8988T (cell line): ENCODE results near the gene RPGRIP1L.

Experiments used
- DNase-seq: peaks from one replicate; pipeline ENCODE4 v3.0.0; 2011

The RPGRIP1L gene

GRCh38 chr16:53598511-53599275 lies 105.0 kb downstream of the RPGRIP1L start:
- no peak for DNase-seq

GRCh38 chr16:53597776-53598175 lies 105.9 kb downstream of the RPGRIP1L start:
- no peak for DNase-seq

GRCh38 chr16:53588081-53588648 lies 115.5 kb downstream of the RPGRIP1L start:
- DNase-seq: no peak

- no peak for DNase-seq
These were observed 120.3 kb downstream of the RPGRIP1L start for GRCh38 chr16:53583401-53583800.

- no peak for DNase-seq
These were observed 121.9 kb downstream of the RPGRIP1L start for GRCh38 chr16:53581784-53582183.

- no peak for DNase-seq
These were observed 123.4 kb downstream of the RPGRIP1L start for GRCh38 chr16:53580038-53580802.

- DNase-seq: no peak
These were observed 126.8 kb downstream of the RPGRIP1L start for GRCh38 chr16:53576904-53577303.

- no peak for DNase-seq
These were observed 127.4 kb downstream of the RPGRIP1L start for GRCh38 chr16:53576210-53576609.

- no peak for DNase-seq
These were observed 131.9 kb downstream of the RPGRIP1L start for GRCh38 chr16:53571763-53572162.

GRCh38 chr16:53566552-53567245 lies 137.0 kb downstream of the RPGRIP1L start:
- DNase-seq: no peak

- no peak for DNase-seq
These were observed 138.3 kb downstream of the RPGRIP1L start for GRCh38 chr16:53565296-53565863.

- DNase-seq: no peak
These were observed 140.2 kb downstream of the RPGRIP1L start for GRCh38 chr16:53563426-53563825.

GRCh38 chr16:53561101-53561888 lies 142.4 kb downstream of the RPGRIP1L start:
- no peak for DNase-seq

- no peak for DNase-seq
These were observed 144.2 kb downstream of the RPGRIP1L start for GRCh38 chr16:53559270-53559951.

GRCh38 chr16:53558710-53559109 lies 144.9 kb downstream of the RPGRIP1L start:
- DNase-seq: no peak

GRCh38 chr16:53556521-53556920 lies 147.1 kb downstream of the RPGRIP1L start:
- DNase-seq: no peak

GRCh38 chr16:53549970-53550690 lies 153.5 kb downstream of the RPGRIP1L start:
- DNase-seq: peak; percentile 67
